Kidney capillary endothelial cell (primary cell): ENCODE measurements around the gene MSH4.
"Not testable (repeated sequence)": the region's sequence is repeated elsewhere in the genome, so short reads cannot be mapped to it uniquely, and the experiment has no call there.

ENCODE experiments used
- DNase-seq: peaks from one replicate; pipeline ENCODE4 v3.0.0-alpha.2; 2018; ENCODE audit warnings: low spot score

MSH4 gene

DNA sequence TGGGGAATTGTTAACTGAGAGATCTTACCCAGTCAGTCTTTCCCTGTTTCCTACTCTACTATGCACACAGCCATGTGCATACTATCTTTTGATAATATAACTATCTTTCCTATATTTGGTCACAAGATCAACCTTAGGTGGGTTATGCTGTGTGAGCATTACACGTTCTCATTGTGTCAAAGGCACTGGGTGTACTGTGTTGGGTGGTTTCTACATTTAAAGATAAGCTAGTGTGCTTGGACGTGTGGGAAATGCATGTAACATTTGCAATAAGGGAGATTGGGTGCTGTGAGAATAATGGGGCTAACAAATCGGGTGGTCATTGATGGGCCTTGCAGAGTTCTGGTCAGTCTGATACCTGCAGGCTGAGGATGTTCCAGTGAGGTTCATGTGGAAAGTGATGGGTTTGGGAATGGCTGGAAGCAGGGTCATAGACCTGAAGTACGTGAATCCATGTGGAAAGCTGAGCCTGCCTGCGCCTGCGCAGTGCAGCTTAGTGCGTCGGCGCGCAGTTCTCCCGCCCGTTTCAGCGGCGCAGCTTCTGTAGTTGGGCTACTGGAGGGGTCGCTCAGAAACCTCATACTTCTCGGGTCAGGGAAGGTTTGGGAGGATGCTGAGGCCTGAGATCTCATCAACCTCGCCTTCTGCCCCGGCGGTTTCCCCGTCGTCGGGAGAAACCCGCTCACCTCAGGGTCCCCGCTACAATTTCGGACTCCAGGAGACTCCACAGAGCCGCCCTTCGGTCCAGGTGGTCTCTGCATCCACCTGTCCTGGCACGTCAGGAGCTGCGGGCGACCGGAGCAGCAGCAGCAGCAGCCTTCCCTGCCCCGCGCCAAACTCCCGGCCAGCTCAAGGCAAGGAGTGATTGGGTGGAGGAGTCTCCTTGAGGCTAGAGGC is at the start of gene MSH4:
Gene MSH4, plus strand, starts transcription at position 507 of the 897 bp plus-strand sequence. Its CDS starts 104 bp downstream, at position 611.
- DNase-seq = no peak

- not testable (repeated sequence) for DNase-seq
These were observed 39.5 kb upstream of the MSH4 start for GRCh38 chr1:75757210-75757609.

DNA sequence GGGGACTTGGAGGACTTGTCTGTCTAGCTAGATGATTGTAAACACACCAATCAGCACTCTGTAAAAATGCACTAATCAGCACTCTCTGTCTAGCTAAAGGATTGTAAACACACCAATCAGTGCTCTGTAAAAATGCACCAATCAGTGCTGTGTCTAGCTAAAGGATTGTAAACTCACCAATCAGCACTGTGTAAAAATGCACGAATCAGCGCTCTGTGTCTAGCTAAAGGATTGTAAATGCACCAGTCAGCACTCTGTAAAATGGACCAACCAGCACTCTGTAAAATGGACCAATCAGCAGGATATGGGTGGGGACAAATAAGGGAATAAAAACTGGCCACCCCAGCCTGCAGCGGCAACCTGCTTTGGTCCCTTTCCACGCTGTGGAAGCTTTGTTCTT is 38.1 kb upstream of the MSH4 start:
- not testable (repeated sequence) for DNase-seq

DNA sequence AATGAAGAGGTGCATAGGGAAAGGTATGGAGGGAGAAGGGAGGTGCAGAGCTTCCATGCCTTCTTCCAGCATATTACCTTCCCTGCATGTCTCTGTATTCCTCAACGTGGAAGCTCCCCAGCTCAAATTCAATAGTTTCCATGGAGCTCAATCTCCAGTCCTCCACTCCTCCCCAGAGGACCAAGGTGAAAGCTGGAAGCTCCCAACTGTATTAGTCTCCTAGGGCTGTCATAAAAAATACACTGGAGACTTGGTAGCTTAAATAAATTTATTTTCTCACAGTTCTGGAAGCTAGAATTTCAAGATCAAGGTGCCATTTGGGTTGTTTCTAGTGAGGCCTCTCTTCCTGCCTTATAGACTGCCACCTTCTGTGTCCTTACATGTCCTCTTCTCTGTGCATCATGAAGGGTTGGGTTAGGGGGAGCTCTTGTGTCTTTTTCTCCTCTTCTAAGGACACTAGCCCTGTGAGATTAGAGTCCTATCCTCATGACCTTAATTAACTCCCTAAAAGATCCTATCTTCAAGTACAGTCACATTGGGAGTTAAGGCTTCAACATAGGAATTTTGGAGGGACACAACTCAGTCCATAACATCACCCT is 32.5 kb upstream of the MSH4 start:
- DNase-seq = no peak

- DNase-seq = peak; percentile 59
These were observed 30.9 kb upstream of the MSH4 start for GRCh38 chr1:75765697-75766355.

GRCh38 chr1:75768016-75768415 is 28.7 kb upstream of the MSH4 start:
- DNase-seq = no peak

- no peak for DNase-seq
These were observed 25.9 kb upstream of the MSH4 start for GRCh38 chr1:75770761-75771160.

DNA sequence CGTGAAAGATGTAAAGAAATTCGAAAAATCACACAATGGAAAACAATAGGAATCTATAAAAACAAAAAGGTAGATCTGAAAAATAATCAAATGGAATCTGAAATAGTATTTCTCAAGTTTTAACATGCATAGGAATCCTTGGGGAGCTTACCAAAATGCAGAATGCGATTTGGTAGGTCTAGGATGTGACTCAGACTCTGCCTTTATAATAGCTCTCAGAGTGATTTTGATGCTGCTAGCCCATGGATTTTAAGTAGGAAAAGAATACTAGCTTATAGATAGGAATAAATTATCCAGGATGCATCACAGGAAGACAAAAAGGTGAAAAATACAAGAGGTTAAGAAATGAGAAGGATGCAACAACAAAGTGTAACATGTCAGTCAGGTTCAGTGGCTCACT is 24.7 kb upstream of the MSH4 start:
- DNase-seq = no peak

DNA sequence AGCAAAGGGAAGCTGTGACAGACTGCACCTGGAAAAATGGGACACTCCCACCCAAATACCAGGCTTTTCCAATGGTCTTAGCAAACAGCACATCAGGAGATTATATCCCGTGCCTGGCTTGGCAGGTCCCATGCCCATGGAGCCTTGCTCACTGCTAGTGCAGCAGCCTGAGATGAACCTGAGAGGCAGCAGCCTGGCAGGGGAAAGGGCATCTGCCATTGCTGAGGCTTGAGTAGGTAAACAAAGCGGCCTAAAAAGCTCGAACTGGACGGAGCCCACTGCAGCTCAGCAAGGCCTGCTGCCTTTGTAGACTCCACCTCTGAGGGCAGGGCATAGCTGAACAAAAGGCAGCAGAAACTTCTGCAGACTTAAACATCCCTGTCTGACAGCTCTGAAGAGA is 18.9 kb upstream of the MSH4 start:
- not testable (repeated sequence) for DNase-seq

DNA sequence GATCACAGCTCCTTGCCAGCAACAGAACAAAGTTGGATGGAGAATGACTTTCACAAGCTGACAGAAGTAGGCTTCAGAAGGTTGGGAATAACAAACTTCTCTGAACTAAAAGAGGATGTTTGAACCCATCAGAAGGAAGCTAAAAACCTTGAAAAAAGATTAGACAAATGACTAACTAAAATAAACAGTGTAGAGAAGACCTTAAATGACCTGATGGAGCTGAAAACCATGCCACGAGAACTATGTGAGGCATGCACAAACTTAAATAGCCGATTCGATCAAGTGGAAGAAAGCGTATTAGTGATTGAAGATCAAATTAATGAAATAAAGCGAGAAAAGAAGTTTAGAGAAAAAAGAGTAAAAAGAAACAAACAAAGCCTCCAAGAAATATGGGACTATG is 18.0 kb upstream of the MSH4 start:
- DNase-seq = not testable (repeated sequence)

DNA sequence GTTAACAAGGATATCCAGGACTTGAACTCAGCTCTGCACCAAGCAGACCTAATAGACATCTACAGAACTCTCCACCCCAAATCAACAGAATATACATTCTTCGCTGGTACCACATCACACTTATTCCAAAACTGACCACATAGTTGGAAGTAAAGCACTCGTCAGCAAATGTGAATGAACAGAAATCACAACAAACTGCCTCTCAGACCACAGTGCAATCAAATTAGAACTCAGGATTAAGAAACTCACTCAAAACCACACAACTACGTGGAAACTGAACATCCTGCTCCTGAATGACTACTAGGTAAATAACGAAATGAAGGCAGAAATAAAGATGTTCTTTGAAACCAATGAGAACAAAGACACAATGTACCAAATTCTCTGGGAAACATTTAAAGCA is 16.5 kb upstream of the MSH4 start:
- not testable (repeated sequence) for DNase-seq

DNA sequence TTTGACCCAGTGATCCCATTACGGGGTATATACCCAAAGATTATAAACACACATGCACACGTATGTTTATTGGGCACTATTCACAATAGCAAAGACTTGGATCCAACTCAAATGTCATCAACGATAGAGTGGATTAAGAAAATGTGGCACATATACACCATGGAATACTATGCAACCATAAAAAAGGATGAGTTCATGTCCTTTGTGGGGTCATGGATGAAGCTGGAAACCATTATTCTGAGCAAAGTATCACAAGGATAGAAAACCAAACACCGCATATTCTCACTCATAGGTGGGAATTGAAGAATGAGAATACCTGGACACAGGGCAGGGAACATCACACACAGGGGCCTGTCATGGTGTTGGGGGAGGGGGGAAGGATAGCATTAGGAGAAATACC is 12.8 kb upstream of the MSH4 start:
- DNase-seq = not testable (repeated sequence)

GRCh38 chr1:75785320-75785982 is 11.2 kb upstream of the MSH4 start:
- DNase-seq = no peak

- peak; percentile 97 for DNase-seq
These were observed 10.5 kb upstream of the MSH4 start, which contains the start of gene RABGGTB for GRCh38 chr1:75785983-75786853. Gene RABGGTB (plus strand): TSS chr1:75786256. CDS start chr1:75786272, 16 bp downstream.

DNA sequence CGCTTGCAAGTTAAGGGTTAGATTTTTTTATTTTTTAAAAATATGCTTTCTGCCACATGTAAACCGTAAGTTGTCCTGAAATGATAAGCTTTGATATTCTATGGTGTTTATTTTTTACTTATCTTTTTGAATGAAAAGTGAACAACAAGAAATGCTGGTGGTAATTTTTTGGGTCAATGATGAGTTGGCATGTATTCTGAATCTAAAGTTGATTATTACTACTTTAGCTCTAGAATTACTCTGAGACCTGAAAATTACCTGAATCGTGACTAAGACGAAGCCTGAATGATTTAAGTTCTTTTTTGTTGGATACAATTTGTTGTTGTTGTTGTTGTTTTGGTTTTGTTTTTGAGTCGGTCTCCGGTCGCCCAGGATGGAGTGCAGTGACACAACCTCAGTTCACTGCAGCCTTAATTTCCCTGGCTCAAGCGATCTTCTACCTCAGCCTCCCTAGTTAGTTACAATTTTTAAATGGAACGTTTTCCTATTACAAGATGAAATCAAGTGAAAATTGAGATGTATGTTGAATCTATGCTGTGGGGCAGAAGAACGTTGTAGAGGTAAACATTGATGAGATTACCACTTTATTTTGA is 9.7 kb upstream of the MSH4 start:
- no peak for DNase-seq

DNA sequence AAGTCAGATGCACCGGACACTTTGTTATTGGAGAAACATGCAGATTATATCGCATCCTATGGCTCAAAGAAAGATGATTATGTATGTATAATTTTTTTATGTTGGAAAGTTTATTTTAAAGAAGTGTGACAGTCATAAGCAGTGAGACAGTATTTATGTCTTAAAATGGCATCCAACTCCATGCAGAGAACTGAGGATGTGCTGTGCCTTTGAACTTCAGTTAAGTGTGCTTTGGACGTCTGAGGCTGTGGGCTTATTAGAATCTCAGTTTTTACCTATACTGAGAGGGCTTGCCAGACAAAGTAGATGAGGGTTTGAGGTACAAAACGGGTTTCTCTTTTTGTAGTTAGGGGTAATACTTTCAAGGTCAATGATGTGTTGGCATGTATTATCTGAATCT is 9.2 kb upstream of the MSH4 start:
- no peak for DNase-seq

GRCh38 chr1:75789988-75790387 is 6.7 kb upstream of the MSH4 start:
- DNase-seq = no peak

DNA sequence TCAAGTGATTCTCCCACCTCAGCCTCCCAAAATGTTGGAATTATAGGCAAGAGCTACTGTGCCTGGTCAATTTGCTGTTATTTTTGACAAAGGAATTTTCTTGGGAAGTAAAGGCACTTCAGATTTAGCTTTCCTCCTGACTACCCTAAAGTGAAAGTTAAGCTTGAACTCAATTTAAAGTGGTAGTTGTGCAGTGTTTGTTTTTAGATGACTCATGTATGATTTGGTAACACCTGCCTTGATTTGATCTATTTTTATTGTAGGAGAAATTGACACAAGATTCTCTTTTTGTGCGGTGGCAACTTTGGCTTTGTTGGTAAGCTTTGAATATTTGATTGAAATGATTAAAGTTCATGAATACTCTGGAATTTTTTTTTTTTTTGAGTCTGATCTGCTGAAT is 5.7 kb upstream of the MSH4 start:
- no peak for DNase-seq

DNA sequence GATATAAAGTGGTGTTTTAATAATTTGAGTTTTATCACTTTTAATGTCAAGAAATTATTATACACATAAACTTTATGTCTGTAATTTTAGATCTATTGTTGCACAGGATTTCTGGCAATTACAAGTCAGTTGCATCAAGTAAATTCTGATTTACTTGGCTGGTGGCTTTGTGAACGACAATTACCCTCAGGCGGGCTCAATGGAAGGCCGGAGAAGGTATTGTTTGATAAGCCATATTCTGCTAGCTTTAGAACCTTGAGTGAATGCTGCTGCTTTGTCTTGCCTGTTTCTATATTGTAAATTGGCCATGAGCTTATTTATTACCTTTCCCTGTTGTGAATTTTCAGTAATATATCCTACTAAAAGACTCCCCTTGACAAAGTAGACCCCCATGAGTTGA is 4.6 kb upstream of the MSH4 start:
- no peak for DNase-seq

GRCh38 chr1:75794382-75794781 is 2.3 kb upstream of the MSH4 start:
- DNase-seq = no peak

GRCh38 chr1:75795703-75796193 is 934 bp upstream of the MSH4 start:
- DNase-seq = no peak
